Stimulated activated CD8-positive, alpha-beta memory T cell treated with anti-CD3 and anti-CD28 coated beads, Interleukin-15, amount 100 ng/mL, for 24 hours (primary cell): Measurements from ENCODE around the gene TELO2.

Source experiments
- DNase-seq: peaks from one replicate; pipeline ENCODE4 v3.0.0-alpha.2; 2020; ENCODE audit warnings: low read depth

Gene TELO2

GRCh38 chr16:1554826-1555445 lies 61.8 kb downstream of the TELO2 start:
- DNase-seq: no peak

- no peak for DNase-seq
Measured at GRCh38 chr16:1556254-1556653, 63.1 kb downstream of the TELO2 start.

GRCh38 chr16:1557074-1557473 lies 63.9 kb downstream of the TELO2 start:
- DNase-seq: no peak

GRCh38 chr16:1557576-1557975 lies 64.4 kb downstream of the TELO2 start:
- no peak for DNase-seq

GRCh38 chr16:1559446-1559975 lies 66.4 kb downstream of the TELO2 start:
- DNase-seq: no peak
